K562 treated with DMSO at 1 percent for 4 hours (cell line): ENCODE measurements around the gene GJD3. TPM values are rescaled to one million over a fixed set of nuclear protein-coding genes. Genes with fewer than 3 reads are reported as not detected.

Experiments used
- total RNA-seq: library from RNA; unstranded; fragments of 300-600 nt; gene quantifications from 2 replicates; pipeline ENCODE4 v1.2.3, GENCODE V29; 2022; ENCODE audit not compliant: insufficient read depth

The GJD3 gene
- total RNA-seq: 10.8 and 14.0 TPM in 2 replicates

GRCh38 chr17:40364121-40364861 lies at the start of gene GJD3:
Gene GJD3 (minus strand): TSS chr17:40364737. CDS start chr17:40363815, 922 bp downstream.

Other genes starting within 250 kb of the GJD3 start
- 20.2 and 36.0 TPM in 2 replicates for gene MSL1, start 242.8 kb downstream of the GJD3 start, total RNA-seq
- gene CASC3, start 224.2 kb downstream of the GJD3 start, total RNA-seq: 35.4 and 39.8 TPM in 2 replicates
- 1.7 and 2.8 TPM in 2 replicates for gene RAPGEFL1, start 187.3 kb downstream of the GJD3 start, total RNA-seq
- 10.8 and 14.4 TPM in 2 replicates for gene WIPF2, start 145.4 kb downstream of the GJD3 start, total RNA-seq
- gene CDC6, start 76.9 kb downstream of the GJD3 start, total RNA-seq: 66.1 and 66.2 TPM in 2 replicates
- 17.8 and 17.9 TPM in 2 replicates for gene RARA, start 55.6 kb downstream of the GJD3 start, total RNA-seq
- gene TOP2A, start 53.2 kb upstream of the GJD3 start, total RNA-seq: 153 and 167 TPM in 2 replicates
- 183 and 189 TPM in 2 replicates for gene IGFBP4, start 78.7 kb upstream of the GJD3 start, total RNA-seq
- gene TNS4, start 136.9 kb upstream of the GJD3 start, total RNA-seq: 0.13 TPM in 1 of 2 replicates, not detected in the other
- gene CCR7, start 200.7 kb upstream of the GJD3 start, total RNA-seq: 0.38 TPM in 1 of 2 replicates, not detected in the other